SK-N-MC (cell line): Measurements from ENCODE around the gene FOXO6.

Experiments
- EZH2 ChIP-seq: fragments of 200-600 bp; sonication (generic); IDR thresholded peaks from one replicate; pipeline ENCODE4 v1.6.1; 2017; ENCODE audit warnings: antibody characterized with exemption
- FOXP2 ChIP-seq: optimal IDR thresholded peaks from 2 replicates; pipeline ENCODE3; 2011; ENCODE audit warnings: mild to moderate bottlenecking, moderate library complexity; ENCODE audit not compliant: insufficient read depth; ENCODE audit errors: extremely low read length, control extremely low read depth
- POLR2AphosphoS5 ChIP-seq: IDR thresholded peaks from 2 replicates; pipeline ENCODE4 v1.6.1; 2012; ENCODE audit warnings: mild to moderate bottlenecking, low read depth, low read length, borderline replicate concordance

DNA sequence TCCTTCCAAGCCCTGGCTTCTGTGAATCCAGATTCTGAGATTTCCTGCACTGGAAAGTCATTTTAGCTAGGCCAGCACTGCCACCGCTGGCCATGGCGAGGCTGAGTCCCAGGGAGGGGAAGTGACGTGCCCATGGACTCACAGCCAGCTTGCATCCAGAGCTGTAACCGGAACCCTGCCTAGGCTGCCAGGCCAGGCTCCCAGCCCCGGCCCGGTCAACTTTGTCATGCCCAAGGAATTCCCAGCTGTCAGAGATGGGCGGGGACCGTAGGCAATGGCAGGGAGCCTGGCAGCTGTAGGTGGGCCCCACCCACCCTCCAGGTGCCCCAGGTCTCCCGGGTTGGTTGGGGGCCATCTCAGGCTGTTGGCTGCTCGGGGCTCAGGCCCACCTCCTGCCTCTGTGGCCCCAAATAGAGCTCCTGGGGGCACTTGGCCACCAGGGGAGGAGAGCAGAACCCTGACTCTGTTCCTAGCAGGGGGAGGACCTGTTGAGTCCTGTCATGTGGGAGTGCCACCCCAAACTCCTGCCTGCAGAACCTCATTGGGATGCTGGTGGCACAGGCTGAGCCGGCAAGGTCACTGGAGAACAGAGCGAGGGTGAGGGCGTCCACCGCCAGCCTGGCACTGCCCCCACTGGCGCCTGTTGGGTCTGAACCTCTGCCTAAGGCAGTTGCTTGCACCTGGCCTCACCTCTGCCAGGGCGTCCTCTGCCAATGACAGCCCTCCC is 57.8 kb downstream of the FOXO6 start:
- no peak for TF ChIP-seq EZH2
- no peak for TF ChIP-seq POLR2AphosphoS5
- TF ChIP-seq FOXP2, result no peak
